WI38 (cell line): ENCODE results near the gene ATP2B3.

ENCODE experiments used
- H3K4me3 ChIP-seq: 2 replicates; pipeline ENCODE4 v1.5.1; 2011; ENCODE audit warnings: low read depth, mild to moderate bottlenecking, control low read depth, low read length
- CTCF ChIP-seq: IDR thresholded peaks from 2 replicates; pipeline ENCODE4 v1.5.1; 2012; ENCODE audit warnings: low read depth, mild to moderate bottlenecking, control low read depth, low read length

The ATP2B3 gene

GRCh38 chrX:153510383-153510782, 7.1 kb upstream of the ATP2B3 start:
- no peak for TF ChIP-seq CTCF
- H3K4me3 ChIP-seq, result no peak overlapping the region

GRCh38 chrX:153511784-153512500, 5.5 kb upstream of the ATP2B3 start:
- TF ChIP-seq CTCF, result no peak
- no peak overlapping the region for H3K4me3 ChIP-seq

GRCh38 chrX:153512501-153512893, 4.9 kb upstream of the ATP2B3 start:
- TF ChIP-seq CTCF, result no peak
- H3K4me3 ChIP-seq, result no peak overlapping the region

- TF ChIP-seq CTCF, result no peak
- H3K4me3 ChIP-seq, result no peak overlapping the region
Observed at GRCh38 chrX:153513265-153513664, 4.2 kb upstream of the ATP2B3 start.

- no peak overlapping the region for H3K4me3 ChIP-seq
- no peak for TF ChIP-seq CTCF
Observed at GRCh38 chrX:153514259-153514658, 3.2 kb upstream of the ATP2B3 start.

GRCh38 chrX:153515435-153515834, 2.0 kb upstream of the ATP2B3 start:
- H3K4me3 ChIP-seq, result no peak overlapping the region
- no peak for TF ChIP-seq CTCF

- no peak for TF ChIP-seq CTCF
- no peak overlapping the region for H3K4me3 ChIP-seq
Observed at GRCh38 chrX:153516073-153516472, 1.4 kb upstream of the ATP2B3 start.
